IMR-90 (cell line): ENCODE data around the gene NT5DC3.

ENCODE experiments used
- BHLHE40 ChIP-seq: fragments of 150-350 bp; IDR thresholded peaks from 2 replicates; pipeline ENCODE4 v1.6.1; 2016; ENCODE audit warnings: mild to moderate bottlenecking, low read depth, low read length
- CHD1 ChIP-seq: IDR thresholded peaks from 2 replicates; pipeline ENCODE4 v1.6.1; 2012; ENCODE audit warnings: low read depth, low read length, improper control_type of control experiment
- ELK1 ChIP-seq: fragments of 150-350 bp; IDR thresholded peaks from 2 replicates; pipeline ENCODE4 v1.6.1; 2016; ENCODE audit warnings: low read depth, mild to moderate bottlenecking, low read length, moderate library complexity, borderline replicate concordance
- MAFK ChIP-seq: IDR thresholded peaks from 2 replicates; pipeline ENCODE4 v1.6.1; 2012; ENCODE audit warnings: low read depth, low read length, improper control_type of control experiment
- MXI1 ChIP-seq: IDR thresholded peaks from 2 replicates; pipeline ENCODE4 v1.6.1; 2012; ENCODE audit warnings: low read depth, mild to moderate bottlenecking, low read length, moderate library complexity, borderline replicate concordance
- NFE2L2 ChIP-seq: fragments of 150-350 bp; IDR thresholded peaks from 2 replicates; pipeline ENCODE4 v1.6.1; 2016; ENCODE audit warnings: low read depth, mild to moderate bottlenecking, low read length
- POLR2A ChIP-seq: IDR thresholded peaks from 2 replicates; pipeline ENCODE4 v1.6.1; 2012; ENCODE audit warnings: mild to moderate bottlenecking, low read depth, low read length
- RAD21 ChIP-seq: IDR thresholded peaks from 2 replicates; pipeline ENCODE4 v1.6.1; 2012; ENCODE audit warnings: low read length, improper control_type of control experiment
- RCOR1 ChIP-seq: IDR thresholded peaks from 2 replicates; pipeline ENCODE4 v1.6.1; 2012; ENCODE audit warnings: mild to moderate bottlenecking, low read length, improper control_type of control experiment; ENCODE audit not compliant: insufficient replicate concordance
- RFX5 ChIP-seq: IDR thresholded peaks from 2 replicates; pipeline ENCODE4 v1.8.0; 2012; ENCODE audit warnings: low read depth, mild to moderate bottlenecking, low read length, moderate library complexity
- SMC3 ChIP-seq: fragments of 150-350 bp; IDR thresholded peaks from 2 replicates; pipeline ENCODE4 v1.6.1; 2016; ENCODE audit warnings: low read depth, mild to moderate bottlenecking, antibody characterized with exemption, low read length, moderate library complexity
- TF ChIP-seq, protein P1 (sequence below): conservative IDR thresholded peaks from 2 replicates; pipeline ENCODE4 v1.5.1; 2012; ENCODE audit warnings: mild to moderate bottlenecking, low read depth, low read length, improper control_type of control experiment

- no peak for TF ChIP-seq RAD21
- no peak for TF ChIP-seq RCOR1
- TF ChIP-seq ELK1: no peak
- TF ChIP-seq POLR2A: no peak
- TF ChIP-seq, protein P1, sequence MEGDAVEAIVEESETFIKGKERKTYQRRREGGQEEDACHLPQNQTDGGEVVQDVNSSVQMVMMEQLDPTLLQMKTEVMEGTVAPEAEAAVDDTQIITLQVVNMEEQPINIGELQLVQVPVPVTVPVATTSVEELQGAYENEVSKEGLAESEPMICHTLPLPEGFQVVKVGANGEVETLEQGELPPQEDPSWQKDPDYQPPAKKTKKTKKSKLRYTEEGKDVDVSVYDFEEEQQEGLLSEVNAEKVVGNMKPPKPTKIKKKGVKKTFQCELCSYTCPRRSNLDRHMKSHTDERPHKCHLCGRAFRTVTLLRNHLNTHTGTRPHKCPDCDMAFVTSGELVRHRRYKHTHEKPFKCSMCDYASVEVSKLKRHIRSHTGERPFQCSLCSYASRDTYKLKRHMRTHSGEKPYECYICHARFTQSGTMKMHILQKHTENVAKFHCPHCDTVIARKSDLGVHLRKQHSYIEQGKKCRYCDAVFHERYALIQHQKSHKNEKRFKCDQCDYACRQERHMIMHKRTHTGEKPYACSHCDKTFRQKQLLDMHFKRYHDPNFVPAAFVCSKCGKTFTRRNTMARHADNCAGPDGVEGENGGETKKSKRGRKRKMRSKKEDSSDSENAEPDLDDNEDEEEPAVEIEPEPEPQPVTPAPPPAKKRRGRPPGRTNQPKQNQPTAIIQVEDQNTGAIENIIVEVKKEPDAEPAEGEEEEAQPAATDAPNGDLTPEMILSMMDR: no peak
- no peak for TF ChIP-seq RFX5
- TF ChIP-seq NFE2L2: no peak
- no peak for TF ChIP-seq CHD1
- TF ChIP-seq BHLHE40: no peak
- no peak for TF ChIP-seq MXI1
- no peak for TF ChIP-seq MAFK
- no peak for TF ChIP-seq SMC3
Observed at GRCh38 chr12:103727638-103728037, 113.4 kb downstream of the NT5DC3 start.
